SK-MEL-5 (cell line): ENCODE data around the gene GNRH2. TPM values are rescaled to one million over a fixed set of nuclear protein-coding genes. Genes with fewer than 3 reads are reported as not detected.

ENCODE experiments used
- DNase-seq: peaks from one replicate; pipeline ENCODE4 v3.0.0-alpha.2; 2016; ENCODE audit warnings: low read depth, low spot score
- in situ Hi-C: cut with HindIII; loops from 2 replicates; pipeline ENCODE4 v1.10.0; 2016; ENCODE audit warnings: low sequenced_read_pairs, high pct_unique_total_duplicates, low pct_unique_long_range_greater_than_20kb
- total RNA-seq: library from RNA; depleted of rRNA; stranded (reverse); fragments of >200 nt; shearing (Covaris generic); gene quantifications from 2 replicates; pipeline ENCODE4 v1.2.3, GENCODE V29; 2014; rRNA removed

The GNRH2 gene
- total RNA-seq, 1 experiment from 2014 or later, result not detected

DNA sequence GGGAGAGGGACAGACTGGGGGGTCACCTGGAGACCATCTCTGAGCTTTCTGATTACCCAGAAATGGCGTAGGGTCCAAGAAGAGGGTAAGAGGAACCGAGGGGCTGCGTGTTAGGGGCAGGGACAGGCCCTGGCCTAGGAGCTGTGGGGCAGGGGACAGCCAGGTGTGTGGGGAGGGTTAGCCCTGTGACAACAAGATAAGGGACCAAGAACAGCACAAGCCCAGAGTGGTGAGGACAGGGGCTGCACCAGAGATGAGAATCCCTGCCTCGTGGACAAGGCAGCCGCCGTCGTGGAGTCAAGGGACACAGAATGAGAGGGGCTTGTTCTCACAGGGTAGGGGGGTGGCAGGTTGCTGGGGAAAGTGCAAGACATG lies 41.6 kb downstream of the GNRH2 start:
- in situ Hi-C loops, result no loop called here
- no peak for DNase-seq

DNA sequence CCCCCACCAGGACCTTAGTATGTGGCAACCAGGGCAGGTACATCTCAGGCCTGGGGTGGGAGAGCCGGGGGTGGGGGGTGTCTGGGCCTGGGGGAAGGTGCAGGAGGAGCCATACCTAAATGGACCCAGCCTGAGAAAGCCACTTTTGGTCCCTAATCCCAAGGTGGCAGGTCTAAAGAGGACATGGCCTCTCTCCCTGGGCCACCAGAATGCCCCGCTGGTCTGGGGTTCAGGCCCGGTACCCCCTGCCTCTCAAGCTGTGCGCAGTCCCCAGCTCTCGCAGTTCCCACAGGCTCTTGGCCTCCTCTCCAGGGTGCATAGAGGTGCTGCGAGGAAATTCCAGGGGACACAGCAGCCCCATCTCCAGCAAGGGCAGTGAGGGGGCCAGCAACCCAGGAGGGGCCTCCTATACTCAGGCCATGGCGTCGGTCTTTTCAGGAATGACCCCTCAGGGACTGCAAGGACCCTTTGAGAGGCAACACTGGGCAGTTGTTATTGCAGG lies 42.2 kb downstream of the GNRH2 start:
- in situ Hi-C loops, result no loop called here

DNA sequence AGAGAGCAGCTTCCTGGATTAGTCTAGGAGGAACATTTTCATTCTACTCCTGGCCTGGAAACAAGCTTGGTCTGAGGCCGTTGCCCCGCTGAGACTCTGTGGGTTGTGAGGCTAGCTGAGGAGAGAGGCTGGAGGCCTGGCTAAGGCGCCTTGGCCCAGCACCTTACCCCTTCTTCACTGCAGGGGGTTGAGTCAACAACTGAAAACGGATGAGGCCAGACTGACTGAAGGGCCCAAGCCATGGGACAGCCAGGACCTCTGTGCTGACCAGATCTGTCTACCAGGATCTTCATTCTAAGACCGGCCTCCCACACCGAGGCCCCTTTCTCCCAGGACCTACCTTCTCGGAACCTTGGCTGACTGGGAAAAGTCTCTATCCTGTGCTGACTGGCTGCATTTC lies 44.6 kb downstream of the GNRH2 start:
- DNase-seq, result no peak
- in situ Hi-C loops, result no loop called here

More for the DNA sequence above, 42.2 kb downstream of the GNRH2 start:
- DNase-seq, result no peak

DNA sequence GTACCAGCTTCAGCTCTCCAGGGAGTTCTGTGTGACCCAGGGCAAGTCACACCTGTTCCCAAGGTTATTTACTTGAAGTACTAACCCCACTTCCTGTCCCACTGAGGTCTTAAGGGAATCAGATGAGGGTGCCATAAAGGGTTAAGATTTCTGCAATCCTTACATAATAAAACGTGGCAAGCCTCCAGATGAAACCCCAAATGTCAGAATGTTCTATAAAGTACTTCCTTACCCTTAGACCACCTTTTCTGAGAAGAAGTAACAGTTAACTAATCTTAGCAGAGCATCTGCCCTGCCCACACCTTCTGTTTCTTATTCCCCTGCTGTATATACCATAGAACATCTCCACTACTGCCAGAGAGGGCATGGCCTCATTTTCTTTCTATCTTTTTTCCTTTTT lies 47.1 kb downstream of the GNRH2 start:
- in situ Hi-C loops, result no loop called here
- DNase-seq, result no peak

GRCh38 chr20:3092611-3093379 lies 49.4 kb downstream of the GNRH2 start:
- in situ Hi-C loops, result no loop called here
- no peak for DNase-seq

DNA sequence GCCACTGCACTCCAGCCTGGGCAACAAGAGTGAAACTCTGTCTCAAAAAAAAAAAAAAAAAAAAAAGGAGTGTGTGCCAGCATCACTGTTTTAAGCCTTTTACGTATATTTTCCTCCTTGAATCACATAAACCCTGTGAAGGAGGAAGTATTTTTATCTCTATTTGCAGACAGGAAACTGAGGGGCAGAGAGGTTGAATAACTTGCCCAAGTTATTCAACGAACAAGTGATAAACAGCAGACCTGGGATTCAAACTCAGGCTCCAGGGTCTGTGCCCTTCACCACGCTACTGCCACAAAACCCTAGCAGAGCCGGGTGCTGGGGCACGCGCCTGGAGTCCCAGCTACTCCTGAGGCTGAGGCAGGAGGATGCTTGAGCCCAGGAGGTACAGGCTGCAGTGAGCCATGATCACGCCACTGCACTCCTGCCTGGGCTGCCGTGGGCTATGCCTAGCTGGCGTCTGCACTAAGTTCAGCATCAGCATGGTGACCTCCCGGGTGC lies 50.5 kb downstream of the GNRH2 start:
- no peak for DNase-seq
- in situ Hi-C loops, result no loop called here

DNA sequence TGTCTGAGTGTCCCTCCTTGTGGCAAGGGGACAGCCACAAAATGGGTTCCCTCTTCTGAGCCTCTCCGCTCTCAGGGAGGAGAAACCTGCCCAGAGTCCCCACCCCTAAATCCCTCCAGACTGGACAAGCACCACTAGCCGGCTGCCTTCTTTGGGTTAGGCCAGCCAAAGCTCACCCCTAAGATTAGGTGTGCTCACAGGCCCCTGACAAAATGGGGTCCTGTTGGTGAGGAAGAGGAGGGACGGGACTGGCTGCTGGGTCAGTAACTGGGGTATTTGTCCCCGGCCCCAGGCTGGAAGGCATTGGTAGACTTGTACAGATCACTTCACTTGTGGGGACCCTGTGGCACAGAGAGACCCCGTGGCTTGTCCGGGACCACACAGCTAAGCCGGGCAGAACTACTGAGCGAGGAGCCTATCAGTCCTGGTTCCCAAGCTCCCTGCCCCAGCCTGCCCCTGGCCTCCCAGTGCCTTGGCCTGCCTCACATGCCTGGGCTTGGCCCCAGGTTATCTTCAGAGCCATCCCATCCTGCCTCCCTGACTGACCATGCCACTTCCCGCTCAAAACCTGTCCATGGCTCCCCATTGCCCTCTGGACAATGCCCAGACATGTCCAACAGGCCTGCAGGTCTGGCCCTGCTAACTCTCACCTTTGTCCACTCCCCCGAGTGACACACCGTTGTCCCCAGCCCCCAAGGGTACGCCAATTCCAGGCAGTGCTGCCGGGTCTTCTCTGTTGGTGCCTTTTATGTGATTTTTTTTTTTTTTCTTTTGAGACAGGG lies 51.6 kb downstream of the GNRH2 start:
- in situ Hi-C loops, result no loop called here
- no peak for DNase-seq

Other genes with a start within 250 kb of the GNRH2 start
- gene CPXM1, start 243.0 kb upstream of the GNRH2 start, total RNA-seq, result 0.48 and 0.98 TPM in 2 replicates
- 0.88 TPM in 1 of 2 replicates, not detected in the other for gene C20orf141, start 228.6 kb upstream of the GNRH2 start, total RNA-seq
- not detected in 2 replicates for gene TMEM239, start 227.3 kb upstream of the GNRH2 start, total RNA-seq
- gene PCED1A, start 203.0 kb upstream of the GNRH2 start, total RNA-seq, result 17.2 and 22.6 TPM in 2 replicates
- 39.0 and 39.7 TPM in 2 replicates for gene VPS16, start 202.9 kb upstream of the GNRH2 start, total RNA-seq
- 35.2 and 45.5 TPM in 2 replicates for gene PTPRA, start 170.1 kb upstream of the GNRH2 start, total RNA-seq
- gene MRPS26, start 2.4 kb downstream of the GNRH2 start, total RNA-seq, result 68.2 and 82.3 TPM in 2 replicates
- gene OXT, start 28.0 kb downstream of the GNRH2 start, total RNA-seq, result not detected in 2 replicates
- gene AVP, start 41.1 kb downstream of the GNRH2 start, total RNA-seq, result not detected in 2 replicates
- 43.5 and 50.5 TPM in 2 replicates for gene FASTKD5, start 116.2 kb downstream of the GNRH2 start, total RNA-seq
- gene UBOX5, start 116.2 kb downstream of the GNRH2 start, total RNA-seq, result 4.4 and 5.6 TPM in 2 replicates
- gene LZTS3, start 129.9 kb downstream of the GNRH2 start, total RNA-seq, result 5.1 and 5.2 TPM in 2 replicates
- gene DDRGK1, start 161.1 kb downstream of the GNRH2 start, total RNA-seq, result 85.3 and 85.5 TPM in 2 replicates
- 158 and 187 TPM in 2 replicates for gene ITPA, start 165.9 kb downstream of the GNRH2 start, total RNA-seq
- 0.82 and 1.8 TPM in 2 replicates for gene SLC4A11, start 195.6 kb downstream of the GNRH2 start, total RNA-seq